Upper lobe of left lung (tissue), 6 donors: ENCODE measurements around the gene CD300LB. TPM values are rescaled to one million over a fixed set of nuclear protein-coding genes. Genes with fewer than 3 reads are reported as not detected.

Source experiments
- ATAC-seq, 2 donors: fragments of 200-7000 bp; cut with Tn5 transposase; one replicate each; pipeline ENCODE4 v1.9.1; 2022; ENCODE audit warnings: mild to moderate bottlenecking in 2 of 2, moderate library complexity in 2 of 2; ENCODE audit not compliant: low FRiP score in 2 of 2
- DNase-seq, 2 donors: peaks; one replicate each; pipeline ENCODE4 v3.0.0-alpha.2; 2019 to 2020
- H3K27ac ChIP-seq, 4 donors: fragments of 200-600 bp; sonication (generic); one replicate each; pipeline ENCODE4 v1.5.1; 2016 to 2019
- H3K27me3 ChIP-seq, 4 donors: fragments of 200-600 bp; sonication (generic); one replicate each; pipeline ENCODE4 v1.5.1; 2017 to 2019
- H3K36me3 ChIP-seq, 4 donors: fragments of 200-600 bp; sonication (generic); one replicate each; pipeline ENCODE4 v1.5.1; 2016 to 2019
- H3K4me1 ChIP-seq, 4 donors: fragments of 200-600 bp; sonication (generic); one replicate each; pipeline ENCODE4 v1.5.1; 2018 to 2019
- H3K4me3 ChIP-seq, 4 donors: fragments of 200-600 bp; sonication (generic); one replicate each; pipeline ENCODE4 v1.5.1; 2017 to 2019; ENCODE audit warnings: mild to moderate bottlenecking in 2 of 4, moderate library complexity in 1 of 4
- H3K9me3 ChIP-seq, 4 donors: fragments of 200-600 bp; sonication (generic); one replicate each; pipeline ENCODE4 v1.5.1; 2018 to 2019
- EP300 ChIP-seq, 4 donors: sonication (generic); formaldehyde crosslinking; IDR thresholded peaks; one replicate each; pipeline ENCODE4 v1.5.1; 2017; ENCODE audit warnings: antibody characterized with exemption in 4 of 4, control low read depth in 2 of 4
- POLR2A ChIP-seq, 4 donors: fragments of 450-650 bp; IDR thresholded peaks; one replicate each; pipeline ENCODE4 v1.5.1; 2016 to 2017; ENCODE audit warnings: antibody characterized with exemption in 4 of 4, mild to moderate bottlenecking in 2 of 4
- POLR2AphosphoS5 ChIP-seq, 2 donors: sonication (generic); formaldehyde crosslinking; IDR thresholded peaks; one replicate each; pipeline ENCODE4 v1.5.1; 2017; ENCODE audit warnings: antibody characterized with exemption in 2 of 2
- WGBS, 2 donors: methylation state at CpG; one replicate each; pipeline ENCODE4 v1.1.5; 2017 to 2018; 5-methylcytosine and 5-hydroxymethylcytosine counted together
- total RNA-seq, 6 donors: library from RNA; depleted of rRNA in 4 of 6; stranded (reverse); fragments of >200 nt in 4 of 6; gene quantifications; one replicate each; pipeline versions ENCODE4 v1.1.0 to v1.2.1, GENCODE V29; 2016 to 2021
- TF ChIP-seq, protein P1 (sequence below), 6 experiments: fragments of 450-650 bp in 4 of 6; fragments of 200-600 bp in 2 of 6; sonication (generic) in 2 of 6; IDR thresholded peaks; one replicate each; pipeline ENCODE4 v1.5.1; 2016 to 2019; ENCODE audit warnings: antibody characterized with exemption in 6 of 6
- donor health status: DM: no; HTN: no; CAD: no; lungs with moderate emphysema.
- donor health status: DM: no; HTN: yes; CAD: no; lungs with severe emphysema.

Gene CD300LB
- total RNA-seq, 6 donors from 2014 or later = 0.49 to 3.1 (median 1.5) TPM

DNA sequence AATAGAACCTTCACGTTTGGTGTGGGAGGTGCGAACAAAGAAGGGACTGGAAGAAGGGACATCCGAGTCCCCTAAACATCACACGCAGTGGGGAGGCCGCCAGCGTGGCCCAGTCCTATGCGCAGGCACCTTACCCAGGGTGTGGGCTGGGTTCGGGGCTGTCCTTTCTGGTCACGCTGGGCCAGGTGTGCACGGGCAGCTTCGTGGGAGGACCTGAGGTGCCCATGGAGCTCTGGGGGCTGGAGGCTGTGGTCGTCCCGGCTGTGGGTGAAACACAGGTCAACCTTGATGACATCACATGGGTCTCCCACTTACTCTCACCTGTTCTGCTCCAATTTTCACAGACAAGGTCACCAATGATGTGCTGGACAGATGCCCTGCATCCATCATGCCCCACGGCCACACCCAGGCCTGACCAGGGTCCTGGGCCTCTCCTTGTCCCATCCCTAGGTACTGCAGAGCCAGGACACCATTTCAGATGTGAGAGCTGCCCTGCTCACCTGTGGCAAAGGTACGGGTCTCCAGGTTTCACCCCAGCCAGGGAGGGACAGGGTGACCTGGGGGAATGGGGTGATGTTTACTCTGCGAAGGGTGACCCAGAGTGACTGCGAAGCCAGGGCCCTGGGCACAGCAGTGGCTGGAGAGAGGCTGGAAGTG is 11.6 kb upstream of the CD300LB start:
- 92% methylated on average over 14 to 16 of the region's 17 CpGs for WGBS, 2 donors
- DNase-seq = peak in 1 of 2 donors; percentile 62
- no peaks in the 10 kb centered on the region for H3K36me3 ChIP-seq

DNA sequence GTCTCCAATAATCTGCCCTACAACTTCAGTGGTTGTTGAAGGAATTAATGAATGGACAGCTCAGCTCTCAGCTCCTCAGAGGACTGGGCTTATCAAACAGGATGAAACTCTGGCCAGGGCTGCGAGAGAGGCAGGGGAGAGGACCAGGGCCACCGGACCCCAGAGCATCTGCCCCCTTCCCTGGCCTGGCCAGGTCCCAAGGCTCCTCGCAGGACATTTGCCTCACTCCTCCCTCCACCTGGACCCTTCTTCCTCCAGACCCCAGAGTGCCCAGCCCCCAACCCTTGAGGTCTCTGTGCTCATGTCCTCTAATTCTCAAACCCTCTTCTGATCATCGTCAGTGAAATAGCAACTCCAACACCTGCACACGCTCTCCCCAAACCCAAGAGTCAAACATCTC is 10.9 kb upstream of the CD300LB start:
- Histone ChIP-seq H3K9me3 (no peaks in the 10 kb centered on the region), H3K4me1 (no peaks in the 10 kb centered on the region), H3K36me3 (no peaks in the 10 kb centered on the region), H3K27me3 (no peaks in the 10 kb centered on the region), H3K27ac (no peak overlapping the region), H3K4me3 (no peak overlapping the region)
- no peak for ATAC-seq
- no peak for DNase-seq
- 76 to 88% methylated on average over 5 of the region's 5 CpGs for WGBS, 2 donors
- TF ChIP-seq EP300 (IDR thresholded peaks at IDR 0.05) (no peak), POLR2A (IDR thresholded peaks at IDR 0.05) (no peak)

More for the DNA sequence above, 11.6 kb upstream of the CD300LB start:
- Histone ChIP-seq H3K27ac (no peak overlapping the region), H3K4me1 (no peaks in the 10 kb centered on the region), H3K27me3 (no peaks in the 10 kb centered on the region), H3K9me3 (no peaks in the 10 kb centered on the region), H3K4me3 (no peak overlapping the region)
- TF ChIP-seq, protein P1, sequence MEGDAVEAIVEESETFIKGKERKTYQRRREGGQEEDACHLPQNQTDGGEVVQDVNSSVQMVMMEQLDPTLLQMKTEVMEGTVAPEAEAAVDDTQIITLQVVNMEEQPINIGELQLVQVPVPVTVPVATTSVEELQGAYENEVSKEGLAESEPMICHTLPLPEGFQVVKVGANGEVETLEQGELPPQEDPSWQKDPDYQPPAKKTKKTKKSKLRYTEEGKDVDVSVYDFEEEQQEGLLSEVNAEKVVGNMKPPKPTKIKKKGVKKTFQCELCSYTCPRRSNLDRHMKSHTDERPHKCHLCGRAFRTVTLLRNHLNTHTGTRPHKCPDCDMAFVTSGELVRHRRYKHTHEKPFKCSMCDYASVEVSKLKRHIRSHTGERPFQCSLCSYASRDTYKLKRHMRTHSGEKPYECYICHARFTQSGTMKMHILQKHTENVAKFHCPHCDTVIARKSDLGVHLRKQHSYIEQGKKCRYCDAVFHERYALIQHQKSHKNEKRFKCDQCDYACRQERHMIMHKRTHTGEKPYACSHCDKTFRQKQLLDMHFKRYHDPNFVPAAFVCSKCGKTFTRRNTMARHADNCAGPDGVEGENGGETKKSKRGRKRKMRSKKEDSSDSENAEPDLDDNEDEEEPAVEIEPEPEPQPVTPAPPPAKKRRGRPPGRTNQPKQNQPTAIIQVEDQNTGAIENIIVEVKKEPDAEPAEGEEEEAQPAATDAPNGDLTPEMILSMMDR (IDR thresholded peaks at IDR 0.05) = no peak
- TF ChIP-seq POLR2A (IDR thresholded peaks at IDR 0.05) (no peak), EP300 (IDR thresholded peaks at IDR 0.05) (no peak), POLR2AphosphoS5 (IDR thresholded peaks at IDR 0.05) (no peak)
- ATAC-seq = no peak

- Histone ChIP-seq H3K4me3 (no peak overlapping the region), H3K27me3 (no peaks in the 10 kb centered on the region), H3K36me3 (no peaks in the 10 kb centered on the region), H3K4me1 (no peaks in the 10 kb centered on the region), H3K27ac (no peak overlapping the region), H3K9me3 (no peaks in the 10 kb centered on the region)
- ATAC-seq (no peak), DNase-seq (no peak)
- WGBS, 2 donors = 73 to 77% methylated on average over 18 to 23 of the region's 23 CpGs
- TF ChIP-seq, protein P1 (IDR thresholded peaks at IDR 0.05) = no peak
- TF ChIP-seq EP300 (IDR thresholded peaks at IDR 0.05) (no peak), POLR2A (IDR thresholded peaks at IDR 0.05) (no peak), POLR2AphosphoS5 (IDR thresholded peaks at IDR 0.05) (no peak)
Measured at GRCh38 chr17:74541176-74542111, 10.2 kb upstream of the CD300LB start.

- Histone ChIP-seq H3K27ac (no peak overlapping the region), H3K4me3 (no peak overlapping the region), H3K9me3 (no peaks in the 10 kb centered on the region), H3K4me1 (no peaks in the 10 kb centered on the region), H3K27me3 (no peaks in the 10 kb centered on the region), H3K36me3 (no peaks in the 10 kb centered on the region)
- ATAC-seq (no peak), DNase-seq (no peak)
- WGBS, 2 donors = 75 to 81% methylated on average over 10 of the region's 10 CpGs
- TF ChIP-seq POLR2A (IDR thresholded peaks at IDR 0.05) (no peak), EP300 (IDR thresholded peaks at IDR 0.05) (no peak), POLR2AphosphoS5 (IDR thresholded peaks at IDR 0.05) (no peak)
- TF ChIP-seq, protein P1 (IDR thresholded peaks at IDR 0.05) = no peak
Measured at GRCh38 chr17:74539281-74539820, 8.1 kb upstream of the CD300LB start.

- WGBS, 2 donors = 55 to 75% methylated on average over 3 of the region's 3 CpGs
- no peaks in the 10 kb centered on the region for H3K27me3 ChIP-seq
- no peak for ATAC-seq
- no peaks in the 10 kb centered on the region for H3K9me3 ChIP-seq
- no peak for DNase-seq
- TF ChIP-seq POLR2A (IDR thresholded peaks at IDR 0.05) (no peak), EP300 (IDR thresholded peaks at IDR 0.05) (no peak), POLR2AphosphoS5 (IDR thresholded peaks at IDR 0.05) (no peak)
- TF ChIP-seq, protein P1 (IDR thresholded peaks at IDR 0.05) = no peak
- no peaks in the 10 kb centered on the region for H3K36me3 ChIP-seq
- H3K27ac ChIP-seq = no peak overlapping the region
- H3K4me3 ChIP-seq = no peak overlapping the region
- H3K4me1 ChIP-seq = no peaks in the 10 kb centered on the region
Measured at GRCh38 chr17:74536890-74537289, 5.6 kb upstream of the CD300LB start.
